Superior temporal gyrus (tissue), 1 donor: Measurements from ENCODE around the gene TAF11.
"Not testable (repeated sequence)": the region's sequence is repeated elsewhere in the genome, so short reads cannot be mapped to it uniquely, and the experiment has no call there.

Experiments
- DNase-seq: peaks from one replicate; pipeline ENCODE4 v3.0.0-alpha.2; 2016; ENCODE audit errors: extremely low spot score

The TAF11 gene

DNA sequence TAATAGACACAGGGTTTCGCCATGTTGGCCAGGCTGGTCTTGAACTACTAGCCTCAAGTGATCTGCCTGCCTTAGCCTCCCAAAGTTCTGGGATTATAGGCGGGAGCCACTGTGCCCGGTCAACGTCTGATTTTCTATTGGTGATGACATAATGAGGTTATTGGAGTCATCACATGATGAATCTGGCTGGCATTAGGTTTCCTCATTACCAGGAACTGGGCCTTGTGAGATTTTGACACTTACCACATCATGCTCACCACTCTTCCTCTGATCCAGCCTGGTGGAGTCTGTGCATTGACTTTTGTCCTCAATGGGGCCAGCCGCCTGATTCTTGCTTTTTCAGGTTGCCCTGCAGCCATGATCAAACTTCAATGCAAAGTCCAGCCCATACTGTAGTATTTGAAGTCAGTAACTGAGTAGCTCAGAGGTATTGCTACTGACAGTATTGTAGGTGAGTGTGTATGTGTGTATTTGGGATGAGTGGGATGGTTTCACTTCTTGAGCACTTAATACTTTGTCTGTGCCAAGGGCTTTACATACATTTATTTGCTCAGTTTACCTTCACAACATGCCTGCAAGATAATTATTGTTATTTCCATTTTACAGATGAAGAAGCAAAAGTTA is 17.3 kb upstream of the TAF11 start:
- DNase-seq, result no peak

DNA sequence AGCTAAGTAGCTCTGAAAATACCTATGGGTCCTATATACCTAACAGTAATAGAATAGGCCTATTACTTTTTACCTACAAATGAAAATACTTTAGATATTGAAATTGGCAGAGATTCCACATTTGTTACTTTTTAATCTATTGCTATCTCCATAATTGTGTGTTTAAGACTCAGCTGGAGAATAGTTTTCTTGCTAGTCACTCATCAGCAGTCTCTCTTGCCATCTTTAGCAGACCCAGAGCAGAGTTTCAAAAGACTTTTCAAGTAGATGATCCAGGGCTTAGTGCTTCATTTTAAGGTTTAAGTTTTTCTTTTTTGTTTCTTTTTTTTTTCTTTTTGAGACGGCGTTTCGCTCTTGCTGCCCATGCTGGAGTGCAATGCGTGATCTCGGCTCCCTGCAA is 14.1 kb upstream of the TAF11 start:
- DNase-seq, result no peak

GRCh38 chr6:34900321-34901031 is 12.6 kb upstream of the TAF11 start:
- no peak for DNase-seq

DNA sequence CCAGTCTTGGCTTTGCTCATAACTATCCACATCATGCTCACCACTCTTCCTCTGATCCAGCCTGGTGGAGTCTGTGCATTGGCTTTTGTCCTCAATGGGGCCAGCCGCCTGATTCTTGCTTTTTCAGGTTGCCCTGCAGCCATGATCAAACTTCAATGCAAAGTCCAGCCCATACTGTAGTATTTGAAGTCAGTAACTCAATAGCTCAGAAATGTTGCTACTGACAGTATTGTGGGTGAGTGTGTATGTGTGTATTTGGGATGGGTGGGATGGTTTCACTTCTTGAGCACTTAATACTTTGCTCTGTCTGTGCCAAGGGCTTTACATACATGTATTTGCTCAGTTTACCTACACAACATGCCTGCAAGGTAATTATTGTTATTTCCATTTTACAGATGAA is 11.9 kb upstream of the TAF11 start:
- not testable (repeated sequence) for DNase-seq

DNA sequence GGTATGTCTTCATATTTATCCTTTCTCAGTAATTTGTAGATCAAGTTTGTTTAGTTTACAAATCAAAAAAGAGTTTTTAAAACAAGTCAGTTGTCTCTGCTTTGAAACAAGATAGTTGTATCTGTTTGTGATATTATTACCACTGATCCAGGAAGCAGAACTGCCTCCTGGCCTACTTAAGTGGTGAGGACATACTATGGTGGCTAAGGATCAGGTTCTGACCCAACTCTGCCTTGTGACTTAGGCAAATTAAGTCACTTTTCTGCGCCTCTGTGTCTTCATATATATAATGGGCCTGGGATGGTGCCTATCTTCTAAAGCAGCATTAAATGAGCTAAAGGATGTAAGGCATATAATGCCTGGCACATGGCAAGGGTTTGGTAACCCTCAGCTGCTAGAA is 9.9 kb upstream of the TAF11 start:
- no peak for DNase-seq

DNA sequence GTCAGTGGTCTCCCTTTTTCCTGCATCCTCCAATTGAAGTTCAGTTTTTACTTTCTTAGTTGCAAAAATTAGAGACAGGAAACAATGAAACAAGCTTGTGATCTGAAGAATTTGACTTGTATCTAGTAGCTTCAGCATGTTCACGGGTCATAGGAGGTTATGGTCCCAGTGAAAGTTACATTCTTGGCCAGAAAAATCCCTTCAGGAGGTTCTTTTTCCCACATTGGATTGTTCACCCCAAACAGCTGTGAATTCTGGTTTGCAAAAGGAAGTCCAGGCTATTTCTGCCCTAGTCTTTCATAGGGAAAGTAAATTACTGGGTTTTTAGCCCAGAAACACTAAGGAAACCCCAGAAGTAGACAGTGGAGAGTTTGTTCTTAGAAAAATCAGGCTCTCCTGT is 9.3 kb upstream of the TAF11 start:
- DNase-seq, result no peak

DNA sequence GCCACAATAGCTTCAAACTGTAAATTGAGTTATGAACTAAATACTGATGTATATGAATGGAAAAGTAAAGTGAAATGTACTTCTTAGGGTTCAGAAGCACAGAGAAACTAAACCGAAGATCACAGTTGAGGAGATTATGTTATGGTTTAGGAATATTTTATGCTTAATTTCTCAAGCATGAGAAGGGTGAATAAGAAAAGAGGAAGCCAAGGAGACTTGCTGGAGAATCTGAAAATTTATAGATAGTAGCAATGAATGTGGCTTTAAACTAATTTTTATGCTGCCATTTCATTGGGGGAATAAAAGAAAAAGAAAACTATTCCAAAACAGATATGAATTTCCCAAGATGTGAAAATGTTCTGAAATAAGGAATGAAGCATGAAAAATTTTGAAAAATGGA is 6.9 kb upstream of the TAF11 start:
- no peak for DNase-seq

- DNase-seq, result no peak
These were observed 3.5 kb upstream of the TAF11 start for GRCh38 chr6:34891296-34891695.

- DNase-seq, result no peak
These were observed 2.7 kb upstream of the TAF11 start for GRCh38 chr6:34890533-34890925.

- DNase-seq, result peak; percentile 79
These were observed 1.2 kb upstream of the TAF11 start, which contains the start of gene ANKS1A for GRCh38 chr6:34888874-34889555. TSS of gene ANKS1A (plus strand) at chr6:34889255. CDS start at chr6:34889403, 148 bp downstream.

- DNase-seq, result peak; percentile 59
These were observed 643 bp upstream of the TAF11 start for GRCh38 chr6:34888514-34888856.

GRCh38 chr6:34885837-34886236 is 2.0 kb downstream of the TAF11 start:
- DNase-seq, result not testable (repeated sequence)

DNA sequence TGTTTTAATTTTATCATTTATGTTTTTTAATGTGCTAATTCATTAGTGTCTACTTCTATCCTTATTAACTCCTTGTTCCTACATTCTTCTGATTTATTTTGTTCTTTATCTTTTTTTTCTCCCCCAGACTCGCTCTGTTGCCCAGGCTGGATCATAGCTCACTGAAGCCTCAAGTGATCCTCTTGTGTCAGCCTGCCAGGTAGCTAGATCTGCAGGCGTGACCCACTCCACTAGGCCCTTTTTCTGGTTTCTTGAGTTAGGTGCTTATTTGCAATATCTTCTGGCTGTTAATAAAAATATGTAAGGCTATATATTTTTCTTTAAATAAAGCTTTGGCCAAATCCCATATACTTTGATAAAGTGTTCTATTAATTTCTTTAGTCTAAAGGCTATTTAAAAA is 2.8 kb downstream of the TAF11 start:
- DNase-seq, result no peak

DNA sequence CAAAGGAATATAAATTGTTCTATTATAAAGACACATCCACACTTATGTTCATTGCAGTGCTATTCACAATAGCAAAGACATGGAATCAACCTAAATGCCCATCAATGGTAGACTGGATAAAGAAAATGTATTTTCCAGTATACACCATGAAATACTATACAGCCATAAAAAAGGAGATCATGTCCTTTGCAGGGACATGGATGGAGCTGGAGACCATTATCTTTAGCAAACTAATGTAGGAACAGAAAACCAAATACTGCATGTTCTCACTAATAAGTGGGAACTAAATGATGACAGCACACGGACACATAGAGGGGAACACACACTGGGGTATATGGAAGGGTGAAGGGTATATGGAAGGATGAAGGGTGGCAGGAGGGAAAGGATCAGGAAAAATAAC is 3.8 kb downstream of the TAF11 start:
- not testable (repeated sequence) for DNase-seq

GRCh38 chr6:34877869-34878485 is 9.9 kb downstream of the TAF11 start:
- DNase-seq, result no peak

DNA sequence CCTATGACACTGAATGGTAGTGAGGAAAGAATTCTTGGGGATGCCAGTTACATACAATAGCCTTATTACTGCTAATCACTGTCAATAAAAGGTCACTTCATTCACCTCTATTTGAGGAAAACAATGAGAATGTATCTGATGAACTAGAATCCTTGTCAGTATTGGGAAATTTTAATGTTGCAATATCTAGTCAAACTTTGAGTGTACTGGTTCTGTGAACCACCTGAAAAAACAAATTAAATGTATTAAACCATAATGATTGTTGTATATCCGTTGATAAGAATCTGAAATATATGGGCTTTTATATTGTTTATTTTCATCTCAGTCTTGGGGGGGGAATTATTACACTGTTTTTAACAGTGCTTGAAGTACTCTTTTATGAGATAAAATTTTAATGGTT is 10.6 kb downstream of the TAF11 start:
- DNase-seq, result no peak

- no peak for DNase-seq
These were observed 11.4 kb downstream of the TAF11 start for GRCh38 chr6:34876472-34876871.

- DNase-seq, result no peak
These were observed 12.3 kb downstream of the TAF11 start for GRCh38 chr6:34875292-34876213.

- DNase-seq, result no peak
These were observed 15.5 kb downstream of the TAF11 start for GRCh38 chr6:34872332-34872731.

DNA sequence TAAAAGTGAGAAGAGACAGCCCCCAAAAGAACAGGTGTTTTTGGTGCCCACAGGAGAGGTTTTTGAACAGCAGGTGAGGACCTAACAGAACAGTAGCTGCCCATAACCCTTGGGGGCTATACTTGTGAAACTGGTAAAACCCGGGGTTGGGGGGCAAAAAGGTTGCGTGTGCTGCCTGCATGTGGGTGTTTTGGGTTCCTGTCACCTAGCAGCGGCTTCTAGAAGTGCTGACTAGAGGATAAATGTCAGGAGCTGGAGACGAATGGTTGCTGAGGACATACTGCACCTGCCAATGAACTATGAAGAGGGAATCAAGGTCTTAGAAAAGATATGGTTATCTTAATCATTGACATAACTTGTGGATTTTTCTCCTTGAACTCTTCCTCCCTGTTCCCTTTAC is 16.0 kb downstream of the TAF11 start:
- DNase-seq, result no peak

GRCh38 chr6:34867484-34867883 is 20.4 kb downstream of the TAF11 start:
- no peak for DNase-seq

GRCh38 chr6:34866509-34866908 is 21.3 kb downstream of the TAF11 start:
- DNase-seq, result no peak
